ENCODE measurements around the gene FAM241A.
"Not testable (repeated sequence)": the region's sequence is repeated elsewhere in the genome, so short reads cannot be mapped to it uniquely, and the experiment has no call there.

Gene FAM241A

DNA sequence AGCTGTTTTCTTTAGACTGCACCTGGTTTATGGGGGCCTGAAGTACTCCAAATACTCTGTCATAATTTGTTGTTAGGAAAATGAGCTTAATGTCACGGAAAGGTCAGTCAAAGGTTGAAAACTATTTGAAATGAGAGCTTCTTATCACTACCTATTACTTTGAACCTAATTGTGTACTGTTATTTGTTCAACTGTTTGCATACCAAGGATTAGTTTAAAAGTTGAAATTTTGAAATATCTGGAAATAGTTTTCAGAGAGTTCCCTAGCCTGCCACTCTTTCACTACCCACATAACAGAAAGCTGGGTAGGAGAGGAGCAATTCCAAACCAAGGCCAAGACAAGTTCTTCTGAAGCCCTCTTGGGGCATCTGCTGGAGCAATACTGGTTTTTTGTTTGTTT is 58.3 kb downstream of the FAM241A start:
- in situ Hi-C loops (cut with MboI; ENCODE audit: low pct_unique_long_range_greater_than_20kb, low sequenced_read_pairs, unreplicated experiment), result no loop called here
- TF ChIP-seq, protein P1, sequence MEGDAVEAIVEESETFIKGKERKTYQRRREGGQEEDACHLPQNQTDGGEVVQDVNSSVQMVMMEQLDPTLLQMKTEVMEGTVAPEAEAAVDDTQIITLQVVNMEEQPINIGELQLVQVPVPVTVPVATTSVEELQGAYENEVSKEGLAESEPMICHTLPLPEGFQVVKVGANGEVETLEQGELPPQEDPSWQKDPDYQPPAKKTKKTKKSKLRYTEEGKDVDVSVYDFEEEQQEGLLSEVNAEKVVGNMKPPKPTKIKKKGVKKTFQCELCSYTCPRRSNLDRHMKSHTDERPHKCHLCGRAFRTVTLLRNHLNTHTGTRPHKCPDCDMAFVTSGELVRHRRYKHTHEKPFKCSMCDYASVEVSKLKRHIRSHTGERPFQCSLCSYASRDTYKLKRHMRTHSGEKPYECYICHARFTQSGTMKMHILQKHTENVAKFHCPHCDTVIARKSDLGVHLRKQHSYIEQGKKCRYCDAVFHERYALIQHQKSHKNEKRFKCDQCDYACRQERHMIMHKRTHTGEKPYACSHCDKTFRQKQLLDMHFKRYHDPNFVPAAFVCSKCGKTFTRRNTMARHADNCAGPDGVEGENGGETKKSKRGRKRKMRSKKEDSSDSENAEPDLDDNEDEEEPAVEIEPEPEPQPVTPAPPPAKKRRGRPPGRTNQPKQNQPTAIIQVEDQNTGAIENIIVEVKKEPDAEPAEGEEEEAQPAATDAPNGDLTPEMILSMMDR (IDR thresholded peaks at IDR 0.05; ENCODE audit: extremely low read depth, insufficient read depth, missing control alignments), result no peak
- no peak for DNase-seq (ENCODE audit: low spot score)

GRCh38 chr4:112206431-112206830 is 61.2 kb downstream of the FAM241A start:
- TF ChIP-seq, protein P1 (IDR thresholded peaks at IDR 0.05; ENCODE audit: extremely low read depth, insufficient read depth, missing control alignments), result no peak
- in situ Hi-C loops (cut with MboI; ENCODE audit: low pct_unique_long_range_greater_than_20kb, low sequenced_read_pairs, unreplicated experiment), result no loop called here
- no peak for DNase-seq (ENCODE audit: low spot score)

- in situ Hi-C loops (cut with MboI; ENCODE audit: low pct_unique_long_range_greater_than_20kb, low sequenced_read_pairs, unreplicated experiment); DNase-seq (ENCODE audit: low spot score): not testable (repeated sequence)
These were observed 63.2 kb downstream of the FAM241A start for GRCh38 chr4:112208137-112209095.

- TF ChIP-seq, protein P1 (IDR thresholded peaks at IDR 0.05; ENCODE audit: extremely low read depth, insufficient read depth, missing control alignments), result no peak
- no peak for DNase-seq (ENCODE audit: low spot score)
- in situ Hi-C loops (cut with MboI; ENCODE audit: low pct_unique_long_range_greater_than_20kb, low sequenced_read_pairs, unreplicated experiment), result no loop called here
These were observed 65.5 kb downstream of the FAM241A start for GRCh38 chr4:112210777-112211176.

DNA sequence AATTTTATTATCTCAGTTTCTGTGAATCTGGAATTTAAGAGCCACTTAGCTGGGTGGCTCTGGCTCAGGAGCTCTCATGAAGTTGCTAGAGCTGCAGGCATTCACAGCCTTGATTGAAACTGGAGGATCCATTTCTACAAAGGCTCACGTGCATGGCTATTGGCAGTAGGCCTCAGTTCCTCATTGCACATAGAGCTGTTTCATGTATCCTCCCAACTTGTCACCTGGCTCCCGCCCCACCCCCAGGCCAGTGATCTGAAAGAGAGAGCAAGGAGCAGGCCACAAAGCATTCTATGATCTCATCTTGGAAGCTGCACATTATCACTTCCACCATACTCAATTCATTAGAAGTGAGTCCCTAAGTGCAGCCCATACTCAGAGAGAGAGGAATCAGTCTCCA is 67.8 kb downstream of the FAM241A start:
- TF ChIP-seq, protein P1 (IDR thresholded peaks at IDR 0.05; ENCODE audit: extremely low read depth, insufficient read depth, missing control alignments), result no peak
- in situ Hi-C loops (cut with MboI; ENCODE audit: low pct_unique_long_range_greater_than_20kb, low sequenced_read_pairs, unreplicated experiment), result no loop called here
- no peak for DNase-seq (ENCODE audit: low spot score)

DNA sequence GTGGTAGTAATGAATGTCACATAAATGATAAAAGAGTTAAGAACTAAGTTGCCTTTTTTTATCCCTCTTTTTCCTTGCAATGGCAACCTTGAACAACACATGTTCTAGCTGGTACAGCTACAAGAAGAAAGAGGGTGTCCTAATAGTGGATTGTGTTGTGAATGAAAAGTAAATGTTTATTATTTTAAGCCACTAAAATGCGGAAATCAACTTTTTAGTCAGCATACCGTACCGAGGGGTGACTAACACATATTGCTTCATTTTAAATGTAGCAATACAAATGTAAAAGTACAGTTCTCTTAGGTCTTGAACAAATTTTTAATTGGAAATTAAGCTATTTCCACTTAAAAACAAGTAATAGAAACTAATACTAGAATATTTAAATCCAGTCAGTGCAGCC is 68.6 kb downstream of the FAM241A start:
- no peak for DNase-seq (ENCODE audit: low spot score)
- TF ChIP-seq, protein P1 (IDR thresholded peaks at IDR 0.05; ENCODE audit: extremely low read depth, insufficient read depth, missing control alignments), result no peak
- in situ Hi-C loops (cut with MboI; ENCODE audit: low pct_unique_long_range_greater_than_20kb, low sequenced_read_pairs, unreplicated experiment), result no loop called here

Data from GM13977 (cell line).